Activated CD4-positive, alpha-beta T cell treated with anti-CD3 and anti-CD28 coated beads, Interleukin-2, Interleukin-6, amounts not matched to agents 100 ng/mL and 50 ng/mL, durations not matched to agents 16 hours and 8 hours (primary cell): ENCODE data around the gene MELK.

Experiments
- DNase-seq: peaks from one replicate; pipeline ENCODE4 v3.0.0-alpha.2; 2020

MELK gene

DNA sequence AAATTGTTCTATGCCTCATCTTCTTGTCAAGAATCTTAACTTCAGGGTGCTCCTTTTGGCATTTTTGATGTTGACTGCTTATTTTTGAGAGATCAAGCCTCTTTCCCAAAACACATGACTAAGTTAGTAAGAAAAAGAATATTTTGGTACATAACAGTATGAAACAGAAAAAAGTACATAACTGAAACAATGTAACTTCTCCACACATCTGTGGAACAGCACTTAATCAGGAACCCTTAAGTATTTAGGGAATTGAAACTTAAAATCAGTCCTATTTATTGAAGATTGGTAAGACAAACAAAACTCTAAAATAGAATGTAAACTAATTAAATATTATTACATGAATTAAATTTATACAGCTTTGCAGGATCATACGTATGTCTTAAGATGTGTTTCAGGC lies 103.4 kb downstream of the MELK start:
- no peak for DNase-seq

DNA sequence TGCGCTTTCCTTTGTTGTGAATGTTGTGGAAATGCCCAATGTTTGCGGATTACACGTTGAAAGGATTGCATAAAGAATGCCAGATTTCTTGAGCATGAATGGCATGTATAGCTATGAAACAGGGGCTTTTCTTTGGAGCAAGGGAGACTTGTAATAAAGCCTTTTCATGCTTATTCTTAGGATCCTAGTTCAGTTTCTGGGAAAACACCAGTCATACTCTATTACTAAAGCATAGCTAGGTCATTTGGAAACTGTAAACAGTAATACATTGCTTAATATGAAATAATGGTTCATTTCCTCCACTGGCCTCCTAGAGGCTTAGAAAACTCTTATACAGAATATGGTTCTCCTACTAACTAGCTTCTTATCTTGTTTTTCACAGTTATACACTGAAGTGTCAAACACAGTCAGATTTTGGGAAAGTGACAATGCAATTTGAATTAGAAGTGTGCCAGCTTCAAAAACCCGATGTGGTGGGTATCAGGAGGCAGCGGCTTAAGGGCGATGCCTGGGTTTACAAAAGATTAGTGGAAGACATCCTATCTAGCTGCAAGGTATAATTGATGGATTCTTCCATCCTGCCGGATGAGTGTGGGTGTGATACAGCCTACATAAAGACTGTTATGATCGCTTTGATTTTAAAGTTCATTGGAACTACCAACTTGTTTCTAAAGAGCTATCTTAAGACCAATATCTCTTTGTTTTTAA lies 104.2 kb downstream of the MELK start:
- peak; percentile 39 for DNase-seq

DNA sequence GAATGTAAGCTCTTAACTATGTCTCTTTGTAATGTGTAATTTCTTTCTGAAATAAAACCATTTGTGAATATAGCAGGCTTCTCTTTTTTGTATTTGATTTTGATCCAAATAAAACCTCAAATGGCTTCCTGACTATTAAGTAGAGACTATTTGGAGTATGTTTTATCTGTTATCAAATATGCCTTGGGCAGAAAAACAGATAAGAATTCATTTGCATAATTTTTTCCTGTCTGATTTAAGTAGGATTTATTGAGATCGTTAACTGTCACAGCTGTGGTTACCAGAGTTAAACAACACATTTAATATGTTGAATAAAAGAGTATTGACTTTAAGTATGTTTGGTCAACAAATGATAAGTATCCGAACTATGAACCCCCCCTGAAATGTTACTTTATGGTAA lies 104.9 kb downstream of the MELK start:
- no peak for DNase-seq

DNA sequence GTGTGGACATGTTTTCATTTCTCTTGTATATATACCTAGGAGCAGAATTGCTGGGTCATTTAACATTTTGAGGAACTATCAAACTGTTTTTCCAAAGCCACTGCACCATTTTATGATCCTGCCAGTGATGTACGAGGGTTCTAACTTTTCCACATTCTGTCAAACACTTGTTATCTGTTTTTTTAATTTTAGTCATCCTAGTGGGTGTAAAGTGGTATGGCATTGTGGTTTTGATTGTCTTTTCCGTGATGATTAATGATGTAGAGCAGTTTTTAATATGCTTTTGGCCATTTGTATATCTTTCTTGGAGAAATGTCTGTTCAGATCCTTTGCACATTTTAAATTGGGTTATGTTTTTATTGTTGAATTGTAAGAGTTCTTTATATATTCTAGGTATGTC lies 107.0 kb downstream of the MELK start:
- DNase-seq = no peak

DNA sequence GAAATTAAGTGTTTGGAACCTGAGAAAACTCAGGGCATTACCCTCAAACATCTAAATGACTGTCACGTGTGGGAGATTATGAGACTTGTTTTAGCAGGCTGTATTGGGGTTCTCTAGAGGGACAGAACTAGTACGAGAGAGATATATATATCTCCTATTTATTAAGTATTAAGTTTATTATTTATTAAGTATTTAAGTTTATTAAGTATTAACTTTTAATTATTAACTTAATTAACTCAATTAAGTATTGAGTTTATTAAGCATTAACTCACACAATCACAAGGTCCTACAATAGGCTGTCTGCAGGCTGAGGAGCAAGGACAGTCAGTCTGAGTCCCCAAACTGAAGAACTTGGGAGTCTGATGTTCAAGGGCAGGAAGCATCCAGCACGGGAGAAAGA lies 113.8 kb downstream of the MELK start:
- no peak for DNase-seq

DNA sequence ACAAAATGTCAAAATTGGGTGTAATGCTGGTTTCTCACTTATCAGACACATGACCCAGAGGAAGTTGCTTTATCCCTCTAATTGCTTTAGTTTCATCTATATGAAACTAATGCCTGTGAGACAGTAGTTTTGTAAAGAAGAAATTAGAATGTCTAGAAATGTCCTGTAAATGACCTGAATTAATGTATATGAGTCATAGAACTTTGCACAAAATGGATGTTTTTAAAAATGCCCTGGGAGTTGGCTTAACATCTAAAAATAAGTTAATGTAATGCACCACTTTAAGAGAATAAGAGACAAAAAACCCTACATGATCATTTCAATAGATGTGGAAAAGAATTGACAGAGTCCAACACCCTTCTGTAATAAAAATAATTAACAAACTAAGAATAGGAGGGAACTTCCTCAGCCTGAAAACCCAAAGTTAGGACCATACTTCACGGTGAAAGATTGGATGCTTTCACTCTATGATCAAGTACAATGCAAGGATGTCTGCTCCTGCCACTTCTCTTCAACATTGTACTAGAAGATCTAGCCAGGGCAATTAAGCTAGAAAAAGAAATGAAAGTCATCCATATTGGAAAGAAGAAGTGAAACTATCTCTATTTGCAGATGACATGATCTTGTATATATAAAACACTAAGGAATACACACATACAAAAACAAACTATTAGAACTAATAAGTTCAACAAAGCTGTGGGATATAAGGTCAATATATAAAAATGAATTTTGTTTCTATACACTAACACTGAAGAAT lies 117.9 kb downstream of the MELK start:
- DNase-seq = no peak

DNA sequence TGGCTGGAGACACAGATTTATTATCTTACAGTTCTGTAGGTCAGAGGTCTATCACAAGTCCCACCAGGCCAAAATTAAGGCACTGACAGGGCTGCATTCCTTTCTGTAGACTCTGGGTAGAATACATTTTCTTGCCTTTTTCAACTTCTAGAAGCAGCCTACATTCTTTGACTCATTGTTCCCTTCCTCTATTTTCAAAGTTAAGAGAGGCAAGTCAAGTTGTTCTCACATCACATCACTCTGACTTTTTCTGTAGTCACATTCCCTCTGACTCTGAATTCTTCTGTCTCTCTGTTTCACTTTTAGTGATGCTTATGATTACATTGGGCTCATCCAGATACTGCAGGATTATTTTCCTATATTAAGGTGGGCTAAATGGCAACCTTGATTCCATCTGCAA lies 119.0 kb downstream of the MELK start:
- DNase-seq = no peak

DNA sequence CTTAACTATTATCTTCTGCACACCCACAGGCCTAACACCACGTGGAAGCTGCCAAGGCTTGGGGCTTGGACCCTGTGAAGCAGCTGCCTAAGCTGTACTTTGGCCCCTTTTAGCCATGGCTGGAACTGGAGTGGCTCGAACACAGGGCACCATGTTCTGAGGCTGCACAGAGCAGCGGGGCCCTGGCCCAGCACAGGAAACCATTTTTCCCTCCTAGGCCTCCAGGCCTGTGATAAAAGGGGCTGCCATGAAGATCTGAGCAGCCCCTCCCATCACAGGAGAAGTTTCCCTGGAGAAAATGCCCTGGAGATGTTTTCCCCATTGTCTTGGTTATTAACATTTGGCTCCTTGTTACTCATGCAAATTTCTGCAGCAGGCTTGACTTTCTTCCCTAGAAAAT lies 126.3 kb downstream of the MELK start:
- no peak for DNase-seq

DNA sequence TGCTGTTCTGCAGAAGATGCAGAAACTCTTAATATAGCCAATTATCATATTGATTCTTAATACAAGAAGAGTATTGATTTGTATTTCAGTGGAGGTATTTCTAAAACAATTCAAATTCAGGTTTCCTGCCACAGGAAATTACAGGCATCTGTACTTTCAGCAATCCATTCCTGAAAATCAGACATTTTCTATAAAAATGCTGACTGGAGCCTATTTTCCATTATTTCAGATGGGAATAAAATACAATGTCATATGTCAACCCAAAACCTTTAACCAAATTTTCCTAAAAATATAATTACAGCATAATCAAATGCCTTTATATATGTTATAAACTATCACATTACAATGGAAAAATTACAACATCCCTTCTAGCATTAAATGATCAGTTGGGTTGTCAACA lies 131.5 kb downstream of the MELK start:
- no peak for DNase-seq

DNA sequence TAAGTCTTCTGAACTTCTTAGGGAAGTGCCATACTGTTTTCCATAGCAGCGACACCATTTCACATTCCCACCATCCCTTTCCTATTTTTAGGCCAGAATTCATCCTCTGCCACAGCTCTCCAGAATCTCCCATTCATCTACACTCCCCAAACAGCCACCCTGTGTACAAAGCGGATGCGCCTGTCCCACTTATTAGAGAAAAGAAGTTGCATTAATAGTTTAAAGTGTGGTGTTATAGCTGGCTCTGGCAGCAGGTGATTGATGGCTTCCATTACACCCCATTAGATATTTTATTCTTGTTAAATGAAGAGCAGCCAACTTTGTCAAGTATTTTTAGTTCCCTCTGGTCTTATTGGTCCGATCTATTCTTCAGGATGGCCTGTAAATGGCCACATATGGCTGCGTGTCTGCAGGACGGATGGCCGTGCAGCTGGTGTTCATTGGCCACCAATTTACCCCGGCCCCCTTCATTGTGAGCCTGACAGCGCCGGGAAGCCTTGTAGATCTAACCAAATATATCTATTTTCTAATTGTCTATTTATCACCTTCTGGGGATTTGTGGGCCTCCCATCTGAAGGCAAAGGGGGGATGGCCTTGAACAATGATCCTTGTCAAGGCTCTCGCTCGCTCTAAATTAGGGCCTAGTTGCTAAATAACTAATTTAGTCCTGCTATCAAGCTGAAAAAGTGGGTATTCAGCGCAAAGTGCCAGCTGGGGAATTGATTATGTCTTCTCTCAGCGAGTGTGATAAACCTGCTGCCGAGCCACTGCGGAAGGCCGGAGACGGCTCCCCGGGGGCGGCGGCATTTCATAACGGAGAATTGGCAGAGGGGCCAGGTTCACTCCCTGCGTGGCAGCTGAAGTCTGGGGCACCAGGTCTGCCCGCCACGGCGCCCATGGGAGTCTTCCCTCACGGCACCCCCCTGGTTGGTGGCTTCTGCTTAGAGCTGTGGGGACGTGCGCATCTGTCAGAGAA lies 141.1 kb downstream of the MELK start:
- no peak for DNase-seq

DNA sequence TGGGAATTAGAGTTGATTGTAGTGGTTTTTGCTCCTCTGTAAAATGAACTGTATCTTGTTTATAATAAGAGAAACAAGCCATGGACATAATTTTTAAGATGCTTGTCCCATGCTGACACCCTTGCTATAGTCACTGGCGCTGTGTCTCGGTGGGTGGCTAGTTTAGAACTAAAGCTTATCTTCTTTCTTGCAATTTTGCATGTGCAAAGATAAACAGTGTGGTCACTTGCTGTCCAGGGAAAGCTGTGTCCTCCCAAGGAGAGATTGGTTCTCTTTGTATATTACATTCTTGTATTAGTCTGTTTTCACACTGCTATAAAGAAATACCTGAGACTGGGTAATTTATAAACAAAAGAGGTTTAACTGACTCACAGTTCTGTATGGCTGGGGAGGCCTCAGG lies 143.8 kb downstream of the MELK start:
- no peak for DNase-seq

DNA sequence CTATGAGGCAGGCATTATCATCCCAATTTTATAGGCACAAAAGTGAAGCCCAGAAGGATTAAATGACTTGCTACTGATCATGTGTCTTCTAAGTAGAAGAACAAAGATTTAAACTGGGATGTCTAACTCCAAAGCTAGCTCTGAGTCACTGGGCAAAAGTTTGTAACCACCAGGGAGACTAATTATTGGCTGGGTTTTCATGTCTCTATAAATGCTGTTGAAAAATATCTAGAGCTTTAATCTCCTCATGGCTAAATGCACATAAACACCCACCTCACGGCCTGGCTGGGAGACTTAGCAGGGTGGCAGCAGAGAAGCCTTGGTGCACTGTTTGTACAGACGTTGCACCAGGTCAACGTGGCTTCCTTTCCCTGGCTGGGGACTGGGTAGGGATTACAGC lies 144.6 kb downstream of the MELK start:
- DNase-seq = no peak

DNA sequence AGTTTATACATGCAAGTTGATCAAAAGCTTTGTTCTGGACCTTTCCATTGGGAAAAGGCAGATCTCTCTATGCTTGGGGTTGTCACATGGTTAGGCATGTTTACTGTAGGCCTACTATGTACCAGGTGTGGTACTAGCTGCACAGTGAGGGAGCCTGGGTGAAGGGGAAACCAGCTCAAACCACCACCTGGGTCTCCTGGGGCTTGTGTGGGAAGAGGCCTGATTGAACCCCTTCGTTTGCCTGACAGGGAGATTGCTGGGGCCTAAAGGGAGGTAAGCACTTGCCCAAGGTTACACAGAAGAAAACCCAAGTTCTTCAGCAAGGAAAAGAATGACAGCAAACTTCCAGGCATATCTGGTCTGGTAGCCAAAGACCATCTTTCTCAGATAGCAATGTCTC lies 145.9 kb downstream of the MELK start:
- DNase-seq = no peak

DNA sequence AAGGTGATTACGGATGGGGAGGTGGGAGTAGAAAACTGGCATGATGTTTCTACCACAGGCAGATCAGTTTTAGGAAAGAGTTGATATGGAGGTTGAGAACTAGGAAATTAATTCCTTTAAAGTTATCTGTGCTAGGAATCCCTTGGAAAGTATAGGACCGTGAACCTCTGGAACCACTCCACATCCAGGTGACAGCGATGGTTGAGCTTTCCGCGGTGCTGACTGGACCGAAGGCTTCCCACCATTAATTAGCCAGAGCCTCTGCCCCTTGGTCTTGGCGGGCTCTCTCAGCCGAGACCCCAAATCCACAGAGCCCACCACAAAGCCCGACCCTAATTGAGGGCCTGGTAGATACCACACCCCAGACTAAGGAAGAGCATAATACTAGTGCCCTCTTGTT lies 147.3 kb downstream of the MELK start:
- DNase-seq = no peak

DNA sequence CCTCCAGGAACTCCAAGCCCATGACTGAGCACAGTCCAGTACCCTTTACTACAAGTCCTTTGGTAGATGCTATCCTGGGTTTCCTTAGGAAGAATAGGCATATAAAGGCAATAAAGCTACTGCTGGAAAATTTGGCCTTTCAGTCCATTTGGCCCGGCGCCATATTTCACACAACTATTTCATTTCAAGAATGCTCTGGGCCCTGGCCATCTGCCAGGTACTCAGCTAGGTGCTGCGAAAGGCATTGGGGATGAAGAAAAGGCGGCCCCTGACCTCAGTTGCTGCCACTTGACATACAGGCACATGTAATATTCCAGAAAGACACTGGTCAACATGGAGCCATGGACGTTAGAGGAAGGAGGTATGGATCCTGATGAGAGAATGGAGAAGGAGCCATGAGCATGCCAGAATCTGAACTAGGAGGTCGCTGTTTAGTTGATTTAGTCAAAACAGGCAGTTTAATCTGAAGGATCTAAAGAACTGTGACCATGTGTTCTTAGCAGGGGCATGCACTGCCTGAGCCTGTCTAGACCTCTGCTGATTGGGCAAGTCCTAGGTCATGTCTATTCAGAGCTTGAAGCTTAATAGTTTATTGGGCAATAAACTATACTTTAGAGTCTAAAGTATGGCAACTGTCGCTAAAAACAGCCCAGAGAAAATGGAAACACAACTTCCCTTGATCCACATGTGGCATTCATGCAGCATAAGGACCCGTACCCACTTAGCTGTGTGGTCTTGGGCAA lies 149.3 kb downstream of the MELK start:
- DNase-seq = no peak

DNA sequence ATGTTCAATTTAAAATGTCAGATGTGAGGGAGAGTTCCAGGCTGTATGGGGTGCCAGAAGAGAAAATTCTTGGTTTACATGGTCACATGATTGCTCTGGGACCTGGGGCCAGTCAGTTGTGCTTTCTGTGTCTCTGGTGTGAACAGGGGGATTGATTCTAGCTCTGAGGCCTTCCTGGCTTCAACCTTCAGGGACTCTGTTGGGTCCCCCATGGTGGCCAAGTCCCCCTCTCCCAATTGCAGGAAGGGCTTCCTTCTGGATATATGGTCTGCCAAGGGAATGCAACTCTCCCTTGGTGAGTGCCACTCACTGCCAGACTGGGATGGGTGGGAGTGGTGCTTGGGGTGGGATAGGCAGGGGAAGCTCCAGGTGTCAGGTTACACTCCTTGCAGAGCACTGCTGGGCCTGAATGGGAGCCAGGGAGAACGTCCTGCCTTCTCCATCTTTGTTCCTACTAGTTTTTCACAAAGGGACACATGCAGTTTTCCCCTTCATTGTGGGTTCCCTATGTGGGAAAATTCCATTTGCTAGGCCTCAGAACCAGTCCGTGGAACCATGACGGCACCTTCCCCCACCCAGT lies 153.2 kb downstream of the MELK start:
- no peak for DNase-seq
